BE2C (cell line): ENCODE results near the gene TGM2.

Experiments used
- DNase-seq: peaks from one replicate; pipeline ENCODE4 v3.0.0-alpha.2; 2020
- H3K27me3 ChIP-seq: fragments of 250-450 bp; sonication (Bioruptor Pico); 2 replicates; pipeline ENCODE4 v1.5.1; 2020; ENCODE audit warnings: mild to moderate bottlenecking
- H3K36me3 ChIP-seq: fragments of 250-450 bp; sonication (Bioruptor Pico); 2 replicates; pipeline ENCODE4 v1.5.1; 2020; ENCODE audit warnings: mild to moderate bottlenecking
- H3K4me1 ChIP-seq: fragments of 250-450 bp; sonication (Bioruptor Pico); 2 replicates; pipeline ENCODE4 v1.5.1; 2020
- H3K4me3 ChIP-seq: 2 replicates; pipeline ENCODE4 v1.5.1; 2011; ENCODE audit warnings: low read depth, low read length
- H3K9me3 ChIP-seq: fragments of 250-450 bp; sonication (Bioruptor Pico); 2 replicates; pipeline ENCODE4 v1.5.1; 2020
- TF ChIP-seq, protein P1 (sequence below): IDR thresholded peaks from 2 replicates; pipeline ENCODE4 v1.5.1; 2012; ENCODE audit warnings: mild to moderate bottlenecking, low read depth, low read length

TGM2 gene

DNA sequence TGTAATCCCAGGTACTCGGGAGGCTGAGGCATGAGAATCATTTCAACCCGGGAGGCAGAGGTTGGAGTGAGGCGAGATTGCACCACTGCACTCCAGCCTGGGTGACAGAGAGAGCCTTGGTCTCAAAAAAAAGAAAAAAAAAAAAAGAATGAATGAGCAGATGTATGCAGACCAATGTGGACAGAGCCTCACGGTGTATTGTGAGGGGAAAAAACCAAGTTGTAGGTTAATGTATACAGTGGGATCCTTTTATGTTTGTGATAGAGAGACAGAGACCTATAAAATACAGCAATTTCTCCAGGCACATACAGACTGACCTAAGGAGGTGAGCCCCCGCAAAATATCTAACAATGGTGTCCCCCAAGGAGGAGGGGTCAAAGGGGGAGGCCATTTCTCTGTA, 11.7 kb downstream of the TGM2 start:
- H3K9me3 ChIP-seq: no peaks in the 10 kb centered on the region
- H3K36me3 ChIP-seq: no peaks in the 10 kb centered on the region
- H3K4me1 ChIP-seq: peaks cover 15% of the 10 kb centered on the region
- DNase-seq: no peak
- H3K4me3 ChIP-seq: no peak overlapping the region
- H3K27me3 ChIP-seq: no peaks in the 10 kb centered on the region
- TF ChIP-seq, protein P1, sequence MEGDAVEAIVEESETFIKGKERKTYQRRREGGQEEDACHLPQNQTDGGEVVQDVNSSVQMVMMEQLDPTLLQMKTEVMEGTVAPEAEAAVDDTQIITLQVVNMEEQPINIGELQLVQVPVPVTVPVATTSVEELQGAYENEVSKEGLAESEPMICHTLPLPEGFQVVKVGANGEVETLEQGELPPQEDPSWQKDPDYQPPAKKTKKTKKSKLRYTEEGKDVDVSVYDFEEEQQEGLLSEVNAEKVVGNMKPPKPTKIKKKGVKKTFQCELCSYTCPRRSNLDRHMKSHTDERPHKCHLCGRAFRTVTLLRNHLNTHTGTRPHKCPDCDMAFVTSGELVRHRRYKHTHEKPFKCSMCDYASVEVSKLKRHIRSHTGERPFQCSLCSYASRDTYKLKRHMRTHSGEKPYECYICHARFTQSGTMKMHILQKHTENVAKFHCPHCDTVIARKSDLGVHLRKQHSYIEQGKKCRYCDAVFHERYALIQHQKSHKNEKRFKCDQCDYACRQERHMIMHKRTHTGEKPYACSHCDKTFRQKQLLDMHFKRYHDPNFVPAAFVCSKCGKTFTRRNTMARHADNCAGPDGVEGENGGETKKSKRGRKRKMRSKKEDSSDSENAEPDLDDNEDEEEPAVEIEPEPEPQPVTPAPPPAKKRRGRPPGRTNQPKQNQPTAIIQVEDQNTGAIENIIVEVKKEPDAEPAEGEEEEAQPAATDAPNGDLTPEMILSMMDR: no peak

DNA sequence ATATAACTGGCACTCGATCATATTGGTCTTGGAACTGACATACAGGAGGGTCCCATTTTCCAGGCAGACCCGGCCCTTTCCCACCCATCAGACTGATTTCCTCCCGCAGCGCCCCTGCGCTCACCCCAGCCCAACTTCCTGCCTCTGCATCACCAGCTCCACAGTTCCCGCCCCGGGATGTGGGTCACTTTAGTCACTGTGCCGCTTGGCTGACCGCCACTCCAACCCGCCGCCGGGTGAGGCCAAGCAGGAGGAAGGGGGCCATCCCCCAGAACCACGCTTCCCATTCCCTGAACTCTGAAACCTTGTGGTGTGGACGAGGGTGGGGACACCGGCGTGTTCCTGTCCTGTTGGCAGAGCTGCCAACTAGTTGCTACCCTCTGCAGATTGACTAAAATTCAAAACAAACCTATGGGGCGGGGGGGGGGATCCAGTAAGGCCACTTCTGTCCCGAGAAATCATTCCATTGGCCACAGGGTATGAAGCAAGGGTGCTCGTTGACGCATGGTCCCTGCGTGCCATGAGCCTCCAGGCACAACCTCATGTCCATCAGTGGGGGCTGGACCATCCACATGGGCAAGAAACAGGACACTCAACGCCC, 12.3 kb downstream of the TGM2 start:
- peak; percentile 85 for DNase-seq
- Histone ChIP-seq H3K36me3 (no peaks in the 10 kb centered on the region), H3K4me1 (peaks cover 15% of the 10 kb centered on the region), H3K27me3 (no peaks in the 10 kb centered on the region), H3K9me3 (no peaks in the 10 kb centered on the region), H3K4me3 (peak overlapping the region; percentile 43)
- TF ChIP-seq, protein P1: no peak

DNA sequence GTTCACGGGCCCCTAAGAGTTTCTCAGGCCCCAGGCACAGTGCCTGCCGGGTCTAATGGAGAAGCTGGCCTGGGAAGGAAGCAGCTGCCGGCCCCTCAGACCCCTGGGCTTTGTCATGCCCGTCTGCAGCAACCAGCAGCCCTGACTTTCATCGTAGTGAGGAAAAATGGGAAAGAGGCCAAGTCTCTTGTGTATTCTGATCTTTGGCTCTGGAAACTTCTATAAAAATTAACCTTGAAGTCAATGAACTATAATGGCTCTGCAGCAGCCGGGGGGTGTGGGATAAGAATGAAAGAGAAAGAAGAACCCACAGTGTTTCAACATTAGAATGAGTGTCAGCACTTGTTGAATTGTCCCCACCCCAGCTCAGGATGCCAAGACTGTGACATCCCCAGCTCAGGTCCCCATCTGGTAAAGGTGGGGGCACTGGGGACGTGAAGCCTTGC, 12.9 kb downstream of the TGM2 start:
- H3K36me3 ChIP-seq: no peaks in the 10 kb centered on the region
- H3K4me3 ChIP-seq: peak overlapping the region; percentile 43
- DNase-seq: peak; percentile 92

DNA sequence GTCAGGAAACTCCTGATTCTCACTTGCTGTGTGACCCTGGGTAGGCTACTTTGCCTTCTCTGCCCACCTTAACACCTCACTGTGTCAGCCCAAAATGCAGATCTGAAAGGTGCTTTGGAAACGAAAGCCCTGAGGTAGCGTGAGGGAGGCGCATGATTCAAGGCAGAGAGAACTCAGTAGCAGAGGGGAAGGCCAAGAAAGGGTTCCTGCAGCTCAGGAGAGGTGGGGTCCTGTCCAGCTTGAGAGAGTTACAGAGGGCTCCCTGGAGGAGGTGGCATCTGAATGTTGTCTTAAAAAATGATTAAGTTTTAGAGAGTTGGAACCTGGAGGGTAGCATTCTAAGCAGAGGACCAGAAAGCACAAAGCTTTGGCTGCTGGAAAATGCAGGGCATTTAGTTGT, 13.6 kb downstream of the TGM2 start:
- Histone ChIP-seq H3K4me3 (no peak overlapping the region), H3K9me3 (no peaks in the 10 kb centered on the region), H3K27me3 (no peaks in the 10 kb centered on the region), H3K4me1 (peaks cover 15% of the 10 kb centered on the region), H3K36me3 (no peaks in the 10 kb centered on the region)
- DNase-seq: no peak
- TF ChIP-seq, protein P1: no peak

More for the DNA sequence above, 12.9 kb downstream of the TGM2 start:
- TF ChIP-seq, protein P1: no peak
- Histone ChIP-seq H3K9me3 (no peaks in the 10 kb centered on the region), H3K4me1 (peaks cover 15% of the 10 kb centered on the region), H3K27me3 (no peaks in the 10 kb centered on the region)

DNA sequence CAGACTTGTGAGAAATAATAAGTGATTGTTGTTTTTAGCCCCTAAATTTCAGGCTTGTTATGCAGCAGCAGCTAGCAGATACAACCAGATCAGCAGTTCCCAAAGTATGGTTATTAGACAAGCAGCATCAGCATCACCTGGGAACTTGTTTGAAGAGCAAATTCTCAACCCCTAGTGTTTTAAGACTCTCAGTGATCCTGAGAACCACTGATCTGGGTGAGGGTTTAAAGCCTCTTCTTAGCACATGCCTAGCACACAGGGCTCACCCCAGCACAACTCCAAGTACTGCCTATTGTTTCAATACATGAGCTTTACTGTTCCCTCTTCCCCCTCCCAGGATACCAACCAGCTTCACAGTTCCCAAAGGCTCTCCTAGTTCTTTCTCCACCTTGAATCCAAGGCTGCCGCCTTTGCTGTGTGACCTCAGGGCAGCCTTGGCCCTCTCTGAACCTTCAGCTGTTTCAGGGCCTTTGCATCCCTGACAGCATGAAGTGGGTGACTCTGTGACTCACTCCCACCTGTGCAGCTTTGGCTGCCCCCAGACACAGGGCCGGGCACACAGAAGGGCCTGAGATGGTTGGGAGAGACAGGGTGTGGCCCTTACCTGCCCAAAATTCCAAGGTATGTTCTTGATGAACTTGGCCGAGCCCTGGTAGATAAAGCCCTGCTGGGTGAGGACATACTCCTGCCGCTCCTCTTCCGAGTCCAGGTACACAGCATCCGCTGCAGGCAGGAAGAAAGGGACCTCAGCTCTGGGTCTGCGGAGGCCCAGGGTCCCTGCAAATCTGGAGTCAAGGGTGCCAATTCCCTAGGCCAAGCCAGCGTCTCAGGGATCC, 14.5 kb downstream of the TGM2 start:
- no peak for DNase-seq
- Histone ChIP-seq H3K36me3 (no peaks in the 10 kb centered on the region), H3K4me3 (no peak overlapping the region), H3K9me3 (no peaks in the 10 kb centered on the region), H3K27me3 (no peaks in the 10 kb centered on the region), H3K4me1 (peaks cover 15% of the 10 kb centered on the region)
- TF ChIP-seq, protein P1: no peak
